HepG2 (cell line): ENCODE results near the gene CAPZB. TPM values are rescaled to one million over a fixed set of nuclear protein-coding genes. Genes with fewer than 3 reads are reported as not detected.

Experiments
- ATRX ChIP-seq: sonication (generic); formaldehyde crosslinking; IDR thresholded peaks from 2 replicates; pipeline ENCODE4 v1.4.0; 2020; ENCODE audit warnings: missing genetic modification reagents, borderline replicate concordance
- FOSL1 ChIP-seq: sonication (generic); formaldehyde crosslinking; IDR thresholded peaks from 2 replicates; pipeline ENCODE4 v1.9.0; 2021; ENCODE audit warnings: missing genetic modification reagents, borderline replicate concordance
- HNRNPK ChIP-seq: fragments of 200-400 bp; formaldehyde crosslinking; IDR thresholded peaks from 2 replicates; pipeline ENCODE4 v1.6.1; 2018; ENCODE audit warnings: low read length, low read depth, moderate library complexity, mild to moderate bottlenecking; ENCODE audit not compliant: poor library complexity, severe bottlenecking
- KLF13 ChIP-seq: sonication (generic); formaldehyde crosslinking; IDR thresholded peaks from 2 replicates; pipeline ENCODE4 v1.4.0; 2020; ENCODE audit warnings: mild to moderate bottlenecking, missing genetic modification reagents
- MTA1 ChIP-seq: sonication (generic); formaldehyde crosslinking; IDR thresholded peaks from 2 replicates; pipeline ENCODE4 v1.4.0; 2020; ENCODE audit warnings: missing genetic modification reagents, mild to moderate bottlenecking, borderline replicate concordance
- MXI1 ChIP-seq: IDR thresholded peaks from 3 replicates; pipeline ENCODE4 v1.6.1; 2012; ENCODE audit warnings: low read depth, low read length, inconsistent platforms, borderline replicate concordance
- NPAS2 ChIP-seq: sonication (generic); formaldehyde crosslinking; IDR thresholded peaks from 2 replicates; pipeline ENCODE4 v1.8.0; 2022; ENCODE audit warnings: mild to moderate bottlenecking, missing genetic modification reagents, borderline replicate concordance
- PAWR ChIP-seq: sonication (generic); formaldehyde crosslinking; IDR thresholded peaks from 2 replicates; pipeline ENCODE4 v1.4.0; 2020; ENCODE audit warnings: missing genetic modification reagents, mild to moderate bottlenecking, borderline replicate concordance
- PHF21A ChIP-seq: sonication (generic); formaldehyde crosslinking; IDR thresholded peaks from 2 replicates; pipeline ENCODE4 v1.5.0; 2020; ENCODE audit warnings: mild to moderate bottlenecking, missing genetic modification reagents
- SRY ChIP-seq: sonication (generic); formaldehyde crosslinking; IDR thresholded peaks from 2 replicates; pipeline ENCODE4 v1.8.0; 2022; ENCODE audit warnings: mild to moderate bottlenecking, missing genetic modification reagents
- ZBTB38 ChIP-seq: sonication (generic); formaldehyde crosslinking; IDR thresholded peaks from 2 replicates; pipeline ENCODE4 v1.5.1; 2020; ENCODE audit warnings: mild to moderate bottlenecking, missing genetic modification reagents
- ZNF121 ChIP-seq: sonication (generic); formaldehyde crosslinking; IDR thresholded peaks from 2 replicates; pipeline ENCODE4 v1.5.0; 2020; ENCODE audit warnings: mild to moderate bottlenecking, missing genetic modification reagents
- ZNF616 ChIP-seq: sonication (generic); formaldehyde crosslinking; IDR thresholded peaks from 2 replicates; pipeline ENCODE4 v1.5.0; 2020; ENCODE audit warnings: low read depth, mild to moderate bottlenecking, missing genetic modification reagents
- ZNF761 ChIP-seq: sonication (generic); formaldehyde crosslinking; conservative IDR thresholded peaks from 2 replicates; pipeline ENCODE4 v1.4.0; 2020; ENCODE audit warnings: mild to moderate bottlenecking, missing genetic modification reagents
- polyA plus RNA-seq, 8 experiments: library from polyadenylated mRNA; depleted of rRNA in 3 of 8; stranded (reverse) in 7 of 8; unstranded in 1 of 8; fragments of >200 nt; fragmentation: Illumina TruSeq in 4 of 8; extraction: Trizol in 4 of 8; gene quantifications; 2 replicates each; pipeline versions ENCODE4 v1.2.1 to v1.2.3, GENCODE V29; 2011 to 2016; ENCODE audit warnings: low read depth in 4 of 8, missing spikeins in 1 of 8, mixed read lengths in 1 of 8; ENCODE audit not compliant: insufficient read depth in 1 of 8
- total RNA-seq, 5 experiments: library from RNA; depleted of rRNA; stranded (reverse); fragments of >200 nt; fragmentation: Illumina TruSeq; extraction: Trizol; gene quantifications; 2 replicates each; pipeline ENCODE4 v1.2.3, GENCODE V29; 2016; ENCODE audit warnings: low read depth in 1 of 5
- TF ChIP-seq, protein P1 (sequence below): sonication (generic); formaldehyde crosslinking; IDR thresholded peaks from 2 replicates; pipeline ENCODE4 v1.4.0; 2020; ENCODE audit warnings: missing genetic modification reagents, borderline replicate concordance
- TF ChIP-seq, protein P2 (sequence below): sonication (generic); formaldehyde crosslinking; conservative IDR thresholded peaks from 2 replicates; pipeline ENCODE4 v1.4.0; 2020; ENCODE audit warnings: missing genetic modification reagents
- TF ChIP-seq, protein P3 (sequence below): sonication (generic); formaldehyde crosslinking; IDR thresholded peaks from 2 replicates; pipeline ENCODE4 v1.5.1; 2020; ENCODE audit warnings: mild to moderate bottlenecking, moderate library complexity, missing genetic modification reagents
- TF ChIP-seq, protein P4 (sequence below): sonication (generic); formaldehyde crosslinking; IDR thresholded peaks from 2 replicates; pipeline ENCODE4 v1.4.0; 2020; ENCODE audit warnings: missing genetic modification reagents

CAPZB gene
- total and polyA plus RNA-seq, 2 of the 13 experiments (the other 11 are each of a cell fraction or from before 2014, with no cell fraction given), result 58.9 to 76.9 TPM

DNA sequence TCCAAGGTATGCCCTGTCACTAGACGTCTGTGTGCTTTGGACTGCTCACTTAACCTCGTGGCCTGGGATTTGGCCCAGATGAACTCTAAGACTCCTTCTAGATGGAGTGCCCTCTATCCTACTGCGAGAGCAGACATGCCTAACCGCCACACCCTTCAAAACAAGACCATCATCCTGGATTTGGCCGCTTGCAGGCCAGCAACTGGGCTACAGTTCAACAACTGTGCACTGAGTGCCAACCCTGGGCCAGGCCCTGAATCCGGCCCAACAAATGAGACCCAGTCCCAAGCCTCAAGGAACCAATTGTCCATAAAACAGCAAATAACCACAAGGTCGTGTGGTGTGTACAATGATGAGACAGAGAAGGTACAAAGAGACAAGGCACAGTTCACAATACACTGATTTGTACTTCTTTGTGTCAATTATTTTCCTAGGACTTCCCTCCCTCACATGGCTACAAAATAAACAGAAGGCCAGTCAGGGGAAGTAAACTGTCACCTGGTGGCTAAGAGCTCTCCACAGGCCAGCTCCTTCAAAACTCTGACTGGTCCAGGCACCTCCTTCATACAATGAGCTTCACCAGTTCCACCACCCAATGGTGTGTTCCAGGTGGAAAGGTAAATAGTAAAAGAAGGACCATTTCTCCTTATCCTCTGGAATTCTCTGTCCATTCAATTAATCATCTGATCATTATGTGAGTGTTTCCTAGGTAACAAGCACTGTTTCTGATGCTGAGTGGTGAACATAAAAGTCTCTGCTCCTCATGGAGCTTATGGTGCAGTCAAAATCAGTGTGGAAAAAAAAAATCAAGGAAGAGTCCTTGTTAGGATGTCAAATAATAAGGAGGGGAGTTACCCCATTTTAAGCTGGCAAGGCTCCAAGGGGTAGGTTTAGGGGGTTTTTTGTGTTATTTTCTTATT is 60.4 kb downstream of the CAPZB start (continued):
- TF ChIP-seq, protein P1, sequence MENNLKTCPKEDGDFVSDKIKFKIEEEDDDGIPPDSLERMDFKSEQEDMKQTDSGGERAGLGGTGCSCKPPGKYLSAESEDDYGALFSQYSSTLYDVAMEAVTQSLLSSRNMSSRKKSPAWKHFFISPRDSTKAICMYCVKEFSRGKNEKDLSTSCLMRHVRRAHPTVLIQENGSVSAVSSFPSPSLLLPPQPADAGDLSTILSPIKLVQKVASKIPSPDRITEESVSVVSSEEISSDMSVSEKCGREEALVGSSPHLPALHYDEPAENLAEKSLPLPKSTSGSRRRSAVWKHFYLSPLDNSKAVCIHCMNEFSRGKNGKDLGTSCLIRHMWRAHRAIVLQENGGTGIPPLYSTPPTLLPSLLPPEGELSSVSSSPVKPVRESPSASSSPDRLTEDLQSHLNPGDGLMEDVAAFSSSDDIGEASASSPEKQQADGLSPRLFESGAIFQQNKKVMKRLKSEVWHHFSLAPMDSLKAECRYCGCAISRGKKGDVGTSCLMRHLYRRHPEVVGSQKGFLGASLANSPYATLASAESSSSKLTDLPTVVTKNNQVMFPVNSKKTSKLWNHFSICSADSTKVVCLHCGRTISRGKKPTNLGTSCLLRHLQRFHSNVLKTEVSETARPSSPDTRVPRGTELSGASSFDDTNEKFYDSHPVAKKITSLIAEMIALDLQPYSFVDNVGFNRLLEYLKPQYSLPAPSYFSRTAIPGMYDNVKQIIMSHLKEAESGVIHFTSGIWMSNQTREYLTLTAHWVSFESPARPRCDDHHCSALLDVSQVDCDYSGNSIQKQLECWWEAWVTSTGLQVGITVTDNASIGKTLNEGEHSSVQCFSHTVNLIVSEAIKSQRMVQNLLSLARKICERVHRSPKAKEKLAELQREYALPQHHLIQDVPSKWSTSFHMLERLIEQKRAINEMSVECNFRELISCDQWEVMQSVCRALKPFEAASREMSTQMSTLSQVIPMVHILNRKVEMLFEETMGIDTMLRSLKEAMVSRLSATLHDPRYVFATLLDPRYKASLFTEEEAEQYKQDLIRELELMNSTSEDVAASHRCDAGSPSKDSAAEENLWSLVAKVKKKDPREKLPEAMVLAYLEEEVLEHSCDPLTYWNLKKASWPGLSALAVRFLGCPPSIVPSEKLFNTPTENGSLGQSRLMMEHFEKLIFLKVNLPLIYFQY (CRISPR knock-in tag), result peak; percentile 93
- no peak for TF ChIP-seq HNRNPK
- no peak for TF ChIP-seq KLF13 (CRISPR knock-in tag)
- TF ChIP-seq MTA1 (CRISPR knock-in tag), result peak; percentile 50; the same call in 1 of the 2 replicates
- TF ChIP-seq SRY (CRISPR knock-in tag), result no peak
- no peak for TF ChIP-seq ZNF616 (CRISPR knock-in tag)
- TF ChIP-seq ATRX (CRISPR knock-in tag), result no peak
- TF ChIP-seq ZNF761 (CRISPR knock-in tag), result 0 out of 2 replicates have a peak, but pooled peaks have one; percentile 36
- no peak for TF ChIP-seq PAWR (CRISPR knock-in tag)
- TF ChIP-seq ZBTB38 (CRISPR knock-in tag), result peak; percentile 73; the same call in 1 of the 2 replicates
- TF ChIP-seq, protein P2, sequence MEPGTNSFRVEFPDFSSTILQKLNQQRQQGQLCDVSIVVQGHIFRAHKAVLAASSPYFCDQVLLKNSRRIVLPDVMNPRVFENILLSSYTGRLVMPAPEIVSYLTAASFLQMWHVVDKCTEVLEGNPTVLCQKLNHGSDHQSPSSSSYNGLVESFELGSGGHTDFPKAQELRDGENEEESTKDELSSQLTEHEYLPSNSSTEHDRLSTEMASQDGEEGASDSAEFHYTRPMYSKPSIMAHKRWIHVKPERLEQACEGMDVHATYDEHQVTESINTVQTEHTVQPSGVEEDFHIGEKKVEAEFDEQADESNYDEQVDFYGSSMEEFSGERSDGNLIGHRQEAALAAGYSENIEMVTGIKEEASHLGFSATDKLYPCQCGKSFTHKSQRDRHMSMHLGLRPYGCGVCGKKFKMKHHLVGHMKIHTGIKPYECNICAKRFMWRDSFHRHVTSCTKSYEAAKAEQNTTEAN (CRISPR knock-in tag), result 0 out of 2 replicates have a peak, but pooled peaks have one; percentile 18
- TF ChIP-seq, protein P3, sequence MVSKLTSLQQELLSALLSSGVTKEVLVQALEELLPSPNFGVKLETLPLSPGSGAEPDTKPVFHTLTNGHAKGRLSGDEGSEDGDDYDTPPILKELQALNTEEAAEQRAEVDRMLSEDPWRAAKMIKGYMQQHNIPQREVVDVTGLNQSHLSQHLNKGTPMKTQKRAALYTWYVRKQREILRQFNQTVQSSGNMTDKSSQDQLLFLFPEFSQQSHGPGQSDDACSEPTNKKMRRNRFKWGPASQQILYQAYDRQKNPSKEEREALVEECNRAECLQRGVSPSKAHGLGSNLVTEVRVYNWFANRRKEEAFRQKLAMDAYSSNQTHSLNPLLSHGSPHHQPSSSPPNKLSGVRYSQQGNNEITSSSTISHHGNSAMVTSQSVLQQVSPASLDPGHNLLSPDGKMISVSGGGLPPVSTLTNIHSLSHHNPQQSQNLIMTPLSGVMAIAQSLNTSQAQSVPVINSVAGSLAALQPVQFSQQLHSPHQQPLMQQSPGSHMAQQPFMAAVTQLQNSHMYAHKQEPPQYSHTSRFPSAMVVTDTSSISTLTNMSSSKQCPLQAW, result 0 out of 2 replicates have a peak, but pooled peaks have one; percentile 35
- peak; percentile 58; the same call in 1 of the 3 replicates for TF ChIP-seq MXI1
- TF ChIP-seq, protein P4, sequence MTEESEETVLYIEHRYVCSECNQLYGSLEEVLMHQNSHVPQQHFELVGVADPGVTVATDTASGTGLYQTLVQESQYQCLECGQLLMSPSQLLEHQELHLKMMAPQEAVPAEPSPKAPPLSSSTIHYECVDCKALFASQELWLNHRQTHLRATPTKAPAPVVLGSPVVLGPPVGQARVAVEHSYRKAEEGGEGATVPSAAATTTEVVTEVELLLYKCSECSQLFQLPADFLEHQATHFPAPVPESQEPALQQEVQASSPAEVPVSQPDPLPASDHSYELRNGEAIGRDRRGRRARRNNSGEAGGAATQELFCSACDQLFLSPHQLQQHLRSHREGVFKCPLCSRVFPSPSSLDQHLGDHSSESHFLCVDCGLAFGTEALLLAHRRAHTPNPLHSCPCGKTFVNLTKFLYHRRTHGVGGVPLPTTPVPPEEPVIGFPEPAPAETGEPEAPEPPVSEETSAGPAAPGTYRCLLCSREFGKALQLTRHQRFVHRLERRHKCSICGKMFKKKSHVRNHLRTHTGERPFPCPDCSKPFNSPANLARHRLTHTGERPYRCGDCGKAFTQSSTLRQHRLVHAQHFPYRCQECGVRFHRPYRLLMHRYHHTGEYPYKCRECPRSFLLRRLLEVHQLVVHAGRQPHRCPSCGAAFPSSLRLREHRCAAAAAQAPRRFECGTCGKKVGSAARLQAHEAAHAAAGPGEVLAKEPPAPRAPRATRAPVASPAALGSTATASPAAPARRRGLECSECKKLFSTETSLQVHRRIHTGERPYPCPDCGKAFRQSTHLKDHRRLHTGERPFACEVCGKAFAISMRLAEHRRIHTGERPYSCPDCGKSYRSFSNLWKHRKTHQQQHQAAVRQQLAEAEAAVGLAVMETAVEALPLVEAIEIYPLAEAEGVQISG (CRISPR knock-in tag), result no peak
- no peak for TF ChIP-seq NPAS2 (CRISPR knock-in tag)
- TF ChIP-seq ZNF121 (CRISPR knock-in tag), result no peak; the same call in 1 of the 2 replicates
- peak; percentile 72 for TF ChIP-seq PHF21A (CRISPR knock-in tag)
- TF ChIP-seq FOSL1 (CRISPR knock-in tag), result no peak
